ENCODE data around the gene CCKAR.

Gene CCKAR

DNA sequence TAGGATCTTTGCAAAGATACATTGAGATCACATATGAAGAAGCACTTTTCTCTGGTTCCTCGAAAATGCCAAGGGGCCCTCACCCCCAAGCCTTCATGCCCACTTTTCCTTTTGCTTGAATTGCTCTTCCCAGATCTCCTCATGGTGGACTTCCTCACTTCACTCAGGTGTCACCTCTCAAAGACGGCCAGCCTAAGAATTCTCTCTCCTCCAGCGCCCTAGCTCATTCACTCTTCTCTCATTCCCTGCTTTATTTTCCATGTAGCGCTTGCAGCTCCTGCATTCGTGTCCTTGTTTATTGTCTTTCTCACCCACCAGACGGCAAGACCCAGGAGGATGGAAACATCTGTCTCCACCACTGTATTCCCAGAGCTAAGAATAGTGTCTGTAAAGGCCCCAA lies 32.9 kb downstream of the CCKAR start:
- no peak for DNase-seq

- no peak for DNase-seq
These were observed 34.7 kb downstream of the CCKAR start for GRCh38 chr4:26455571-26455970.

GRCh38 chr4:26454961-26455360 lies 35.3 kb downstream of the CCKAR start:
- no peak for DNase-seq

DNA sequence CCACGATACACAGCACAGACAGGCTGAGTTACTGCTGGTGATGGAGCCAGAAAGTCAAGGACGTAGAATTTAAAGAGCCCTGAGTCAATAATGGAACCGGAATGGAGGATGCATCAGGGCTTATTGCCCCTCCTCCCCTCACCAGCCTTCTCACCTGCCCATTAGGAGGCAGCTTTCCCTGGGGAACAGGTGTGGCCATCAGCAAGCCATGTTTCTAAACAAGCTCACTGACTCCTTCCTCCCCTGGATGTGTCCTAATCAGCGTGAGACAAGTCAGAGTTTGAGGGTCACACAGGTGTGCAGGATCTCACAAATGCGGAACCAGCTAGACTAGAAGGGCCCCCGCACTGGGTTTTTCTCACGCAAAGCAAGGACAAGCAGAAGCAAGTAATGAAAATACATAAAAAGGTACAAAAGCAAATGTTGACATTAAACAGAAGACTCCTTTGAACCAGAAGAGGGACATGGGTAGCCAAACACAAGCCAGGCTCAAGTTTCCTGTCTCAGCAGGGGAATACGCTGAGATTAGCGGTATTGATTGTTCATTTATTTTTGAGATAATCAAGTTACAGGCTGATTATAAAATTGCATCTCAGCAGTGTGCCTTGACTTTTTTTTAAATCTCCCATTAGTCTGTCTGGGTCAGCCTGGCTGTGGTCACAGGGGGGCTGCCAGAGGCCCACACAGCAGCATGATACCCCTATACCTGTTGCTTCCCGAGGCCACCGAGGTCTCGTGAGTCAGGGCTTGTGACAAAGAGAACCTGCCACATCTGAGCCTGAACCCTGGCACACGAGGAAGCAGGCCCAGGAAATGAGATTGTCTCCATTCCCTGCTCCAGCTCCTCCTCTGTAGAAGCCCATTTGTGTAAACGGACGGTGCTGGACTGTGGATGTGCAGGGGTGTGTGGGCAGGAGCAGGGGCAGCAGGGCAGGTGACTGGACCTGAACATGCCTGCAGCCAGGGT lies 37.4 kb downstream of the CCKAR start:
- DNase-seq, result peak; percentile 29

DNA sequence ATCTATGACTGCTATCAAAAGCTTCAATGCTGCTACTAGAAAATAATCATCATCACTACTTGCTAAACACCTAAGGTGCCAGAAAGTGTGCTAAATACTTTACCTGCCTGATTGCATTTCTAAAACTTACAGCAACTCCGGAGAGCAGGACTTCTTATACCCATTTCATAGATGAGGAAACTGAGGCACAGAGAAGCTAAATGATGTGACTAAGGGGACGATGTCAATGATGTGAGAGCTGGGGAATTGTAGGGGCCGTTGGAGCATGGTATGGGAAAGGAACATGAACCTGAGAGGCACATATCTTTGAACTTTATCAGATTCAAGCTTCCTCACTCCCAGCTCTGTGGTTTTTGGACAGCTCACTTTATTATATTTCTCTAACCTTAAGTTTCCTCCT lies 38.7 kb downstream of the CCKAR start:
- DNase-seq, result no peak

DNA sequence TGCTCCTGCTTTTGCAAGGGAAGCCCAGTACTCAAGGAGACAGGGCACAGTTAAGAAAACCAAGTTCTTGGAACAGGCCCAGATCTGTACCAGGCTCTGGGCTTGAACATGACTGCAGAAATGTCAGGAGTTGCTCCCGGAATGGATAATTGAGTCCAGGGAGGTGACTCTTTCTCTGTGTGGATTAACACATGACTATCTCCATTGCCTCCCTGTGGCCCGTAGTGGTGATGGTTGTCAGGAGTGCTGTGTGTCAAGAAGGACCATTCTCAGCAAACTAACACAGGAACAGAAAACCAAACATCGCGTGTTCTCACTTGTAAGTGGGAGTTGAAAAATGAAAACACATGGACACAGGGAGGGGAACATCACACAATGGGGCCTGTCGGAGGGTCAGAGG lies 39.9 kb downstream of the CCKAR start:
- DNase-seq, result no peak

DNA sequence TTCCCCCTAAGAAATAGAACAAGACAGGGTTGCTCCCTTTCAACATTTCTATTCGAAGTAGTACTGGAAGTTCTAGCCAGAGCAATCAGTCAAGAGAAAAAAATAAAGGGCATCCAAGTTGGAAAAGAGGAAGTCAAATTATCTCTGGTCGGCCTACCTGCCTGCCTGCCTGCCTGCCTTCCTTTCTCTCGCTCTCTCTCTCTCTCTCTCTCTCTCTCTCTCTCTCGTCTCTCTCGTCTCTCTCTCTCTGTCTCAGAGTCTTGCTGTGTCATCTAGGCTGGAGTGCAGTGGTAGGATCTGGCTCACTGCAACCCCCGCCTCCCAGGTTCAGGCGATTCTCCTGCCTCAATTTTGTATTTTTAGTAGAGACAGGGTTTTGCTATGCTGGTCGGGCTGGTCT lies 42.9 kb downstream of the CCKAR start:
- DNase-seq, result no peak

DNA sequence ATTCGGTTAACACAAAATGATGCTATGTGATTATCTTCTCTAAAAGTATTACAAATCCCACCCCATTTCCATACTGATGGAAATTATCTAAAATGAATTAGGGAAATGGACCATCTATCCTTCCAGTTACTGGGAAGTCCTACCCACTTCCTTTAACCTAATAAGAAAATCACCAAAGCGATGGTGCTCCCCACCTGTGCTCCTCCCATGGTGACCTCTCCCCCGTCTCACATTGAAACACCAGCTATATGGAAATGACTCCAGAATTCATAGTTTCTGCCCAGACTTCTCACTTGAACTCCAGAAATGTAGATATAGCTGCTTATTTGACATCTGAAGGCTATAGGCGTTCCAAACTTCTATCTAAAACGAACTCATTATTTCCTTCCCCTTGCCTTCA lies 48.5 kb downstream of the CCKAR start:
- no peak for DNase-seq

DNA sequence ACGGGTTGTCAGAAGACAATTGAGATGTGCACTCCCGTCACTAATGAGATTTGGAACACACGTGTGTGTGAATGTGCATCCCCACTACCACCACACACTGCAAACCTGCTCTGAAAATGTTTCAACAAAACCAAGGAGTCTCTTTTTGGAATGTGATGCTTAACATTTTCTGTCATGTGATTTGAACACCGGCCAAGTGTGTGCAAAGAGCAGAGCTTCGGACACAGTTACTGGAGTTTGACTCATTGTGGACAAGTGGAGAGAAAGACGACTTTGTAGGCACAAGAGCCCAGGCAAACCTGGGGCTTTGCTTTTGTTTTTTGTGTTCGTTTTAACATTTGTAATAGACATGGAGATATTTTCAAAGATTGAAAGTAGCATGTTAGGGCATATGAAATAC lies 49.2 kb downstream of the CCKAR start:
- DNase-seq, result no peak

DNA sequence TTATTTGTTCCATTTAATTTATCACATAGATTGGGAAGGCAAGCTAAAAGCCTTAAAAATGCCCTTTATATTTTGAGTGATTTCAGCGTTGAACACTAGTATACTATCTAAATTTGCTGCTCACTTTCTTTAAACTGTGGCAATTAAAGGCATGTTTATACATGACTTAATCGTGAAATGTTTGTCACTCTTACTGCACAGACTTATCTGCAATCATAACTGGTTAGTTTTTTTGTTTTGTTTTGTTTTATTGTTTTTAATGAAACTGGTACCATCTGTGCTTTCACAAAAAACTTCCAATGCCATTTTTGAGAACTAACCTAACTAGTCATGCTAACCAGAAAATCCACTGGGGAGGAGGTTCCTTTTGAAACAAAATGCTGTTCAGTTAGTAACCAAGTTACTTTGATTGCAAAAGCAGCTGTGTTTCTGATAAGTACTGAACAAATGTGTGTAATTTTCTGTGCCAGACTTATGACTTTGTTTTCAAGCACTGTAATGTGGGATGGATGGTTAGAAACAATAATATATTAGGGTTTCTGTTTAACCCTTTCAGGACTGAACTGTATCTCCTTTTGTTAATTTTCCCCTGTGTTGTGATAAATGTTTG lies 56.1 kb downstream of the CCKAR start:
- DNase-seq, result no peak

DNA sequence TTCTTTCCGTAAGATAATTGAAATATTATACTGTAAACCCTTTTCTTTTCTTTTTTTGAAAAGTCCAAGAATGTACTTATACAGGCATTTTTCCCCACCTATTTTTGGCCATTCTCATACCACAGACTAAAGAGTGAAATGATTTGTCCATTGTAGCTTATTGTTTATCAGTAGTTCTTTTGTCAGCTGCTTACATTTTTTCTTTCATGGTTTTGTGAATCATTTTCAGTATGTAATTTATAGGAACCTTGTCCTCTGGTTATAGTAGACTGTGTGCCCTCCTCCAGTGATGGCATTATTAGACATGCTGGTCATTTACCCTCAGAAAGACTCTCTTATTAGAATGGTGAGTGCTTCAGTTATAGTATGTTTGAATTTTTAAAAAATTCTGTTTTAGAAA lies 56.7 kb downstream of the CCKAR start:
- DNase-seq, result no peak

GRCh38 chr4:26432419-26432818 lies 57.9 kb downstream of the CCKAR start:
- DNase-seq, result no peak

DNA sequence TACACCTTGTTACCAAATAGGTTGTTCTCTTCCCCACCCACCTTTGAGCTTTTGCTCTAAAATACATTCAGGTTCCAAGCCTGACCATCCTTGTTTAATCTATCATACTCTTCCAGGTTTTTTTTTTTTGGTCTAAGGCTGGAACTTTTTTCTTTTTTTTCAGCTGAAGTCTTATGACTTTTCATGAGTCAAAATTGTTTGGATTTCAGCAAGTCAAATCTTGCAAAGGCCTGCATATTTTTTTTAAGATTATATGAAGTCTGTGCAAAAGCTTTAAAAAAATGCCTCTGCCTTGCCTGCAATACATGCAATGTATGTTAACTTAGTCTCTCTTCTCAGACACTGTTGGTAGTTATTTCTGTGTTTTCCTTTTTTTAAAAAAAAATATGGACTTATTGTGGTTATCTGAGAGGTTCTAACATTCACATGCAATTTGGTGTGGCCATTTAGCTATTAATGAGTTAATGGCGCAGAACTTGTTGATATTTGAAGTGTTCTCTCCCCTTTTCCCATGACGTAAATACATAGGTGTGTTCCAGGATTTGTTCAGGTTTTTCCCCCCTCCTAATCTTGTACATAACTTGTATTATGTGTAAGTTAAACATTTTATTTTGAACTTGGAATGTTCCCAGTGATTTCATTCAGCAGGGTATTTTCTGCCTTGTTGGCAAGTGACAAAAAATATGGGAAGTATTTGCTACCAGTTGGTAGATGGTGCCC lies 58.7 kb downstream of the CCKAR start:
- no peak for DNase-seq

All from NCI-H2107 (cell line).